ENCODE data around the gene ZMYM5. TPM values are rescaled to one million over a fixed set of nuclear protein-coding genes. Genes with fewer than 3 reads are reported as not detected.
A peak's percentile ranks its signal among the peaks of the same experiment; 100 is the strongest.
"Not testable (repeated sequence)": the region's sequence is repeated elsewhere in the genome, so short reads cannot be mapped to it uniquely, and the experiment has no call there.

The ZMYM5 gene
- 10 to 100 TPM; 20.1 to 27.3 (median 23.5) TPM for polyA plus RNA-seq (ENCODE audit: insufficient read length in 4 of 4)

- peak; percentile 96 to 98 (median 97) for DNase-seq (ENCODE audit: low read depth in 4 of 4, low spot score in 3 of 4)
Observed at GRCh38 chr13:19863323-19864023, at the start of gene ZMYM5. Gene ZMYM5, minus strand, starts transcription at chr13:19863649. Its CDS starts 11,469 bp downstream, at chr13:19852180.

- DNase-seq (ENCODE audit: low read depth in 4 of 4, low spot score in 3 of 4), result no peak
Observed at GRCh38 chr13:19910336-19911072, 47.1 kb upstream of the ZMYM5 start.

- DNase-seq (ENCODE audit: low read depth in 4 of 4, low spot score in 3 of 4), result no peak
Observed at GRCh38 chr13:19908350-19908986, 45.0 kb upstream of the ZMYM5 start.

GRCh38 chr13:19905487-19906195 lies 42.2 kb upstream of the ZMYM5 start:
- DNase-seq (ENCODE audit: low read depth in 4 of 4, low spot score in 3 of 4), result not testable (repeated sequence)

GRCh38 chr13:19890030-19890429 lies 26.6 kb upstream of the ZMYM5 start:
- peak in 1 of 4 donors; percentile 6 for DNase-seq (ENCODE audit: low read depth in 4 of 4, low spot score in 3 of 4)

GRCh38 chr13:19888799-19889198 lies 25.4 kb upstream of the ZMYM5 start:
- no peak for DNase-seq (ENCODE audit: low read depth in 4 of 4, low spot score in 3 of 4)

GRCh38 chr13:19882231-19882630 lies 18.8 kb upstream of the ZMYM5 start:
- DNase-seq (ENCODE audit: low read depth in 4 of 4, low spot score in 3 of 4), result no peak

GRCh38 chr13:19881641-19882040 lies 18.2 kb upstream of the ZMYM5 start:
- no peak for DNase-seq (ENCODE audit: low read depth in 4 of 4, low spot score in 3 of 4)

- DNase-seq (ENCODE audit: low read depth in 4 of 4, low spot score in 3 of 4), result peak; percentile 67 to 74 (median 72)
Observed at GRCh38 chr13:19864746-19865309, 1.4 kb upstream of the ZMYM5 start.

- peak; percentile 59 to 81 (median 70) for DNase-seq (ENCODE audit: low read depth in 4 of 4, low spot score in 3 of 4)
Observed at GRCh38 chr13:19864024-19864745, 736 bp upstream of the ZMYM5 start.

- peak in 3 of 4 donors; percentile 22 to 44 (median 28) for DNase-seq (ENCODE audit: low read depth in 4 of 4, low spot score in 3 of 4)
Observed at GRCh38 chr13:19862481-19863313, 752 bp downstream of the ZMYM5 start.

- DNase-seq (ENCODE audit: low read depth in 4 of 4, low spot score in 3 of 4), result no peak
Observed at GRCh38 chr13:19861762-19862161, 1.7 kb downstream of the ZMYM5 start.

- DNase-seq (ENCODE audit: low read depth in 4 of 4, low spot score in 3 of 4), result no peak
Observed at GRCh38 chr13:19860884-19861655, 2.4 kb downstream of the ZMYM5 start.

- not testable (repeated sequence) for DNase-seq (ENCODE audit: low read depth in 4 of 4, low spot score in 3 of 4)
Observed at GRCh38 chr13:19857637-19858036, 5.8 kb downstream of the ZMYM5 start.

- no peak for DNase-seq (ENCODE audit: low read depth in 4 of 4, low spot score in 3 of 4)
Observed at GRCh38 chr13:19852766-19853165, 10.7 kb downstream of the ZMYM5 start.

- DNase-seq (ENCODE audit: low read depth in 4 of 4, low spot score in 3 of 4), result no peak
Observed at GRCh38 chr13:19845758-19846157, 17.7 kb downstream of the ZMYM5 start.

GRCh38 chr13:19838865-19839275 lies 24.6 kb downstream of the ZMYM5 start:
- no peak for DNase-seq (ENCODE audit: low read depth in 4 of 4, low spot score in 3 of 4)

- no peak for DNase-seq (ENCODE audit: low read depth in 4 of 4, low spot score in 3 of 4)
Observed at GRCh38 chr13:19836472-19836871, 27.0 kb downstream of the ZMYM5 start.

All from right renal pelvis (tissue), 4 donors.